Colonic mucosa (tissue), 4 donors: ENCODE results near the gene ADAMTSL3. TPM values are rescaled to one million over a fixed set of nuclear protein-coding genes. Genes with fewer than 3 reads are reported as not detected.

Source experiments
- DNase-seq: peaks from one replicate; pipeline ENCODE4 v3.0.0-alpha.2; 2020
- H3K27ac ChIP-seq: fragments of 200-600 bp; one replicate; pipeline ENCODE4 v1.8.0; 2021
- H3K27me3 ChIP-seq: fragments of 200-600 bp; one replicate; pipeline ENCODE4 v1.8.0; 2021
- H3K36me3 ChIP-seq: fragments of 200-600 bp; one replicate; pipeline ENCODE4 v1.8.0; 2021
- H3K4me1 ChIP-seq: fragments of 200-600 bp; one replicate; pipeline ENCODE4 v1.8.0; 2021; ENCODE audit warnings: mild to moderate bottlenecking
- H3K4me3 ChIP-seq: fragments of 200-600 bp; one replicate; pipeline ENCODE4 v1.8.0; 2021
- H3K9ac ChIP-seq, 2 donors: one replicate each; pipeline ENCODE4 v1.7.0; 2013; ENCODE audit warnings: control low read depth in 2 of 2, low read depth in 2 of 2, low read length in 2 of 2
- H3K9me3 ChIP-seq: fragments of 200-600 bp; one replicate; pipeline ENCODE4 v1.8.0; 2021
- intact Hi-C: fragments of 100-400 bp; cut with DNase I; formaldehyde crosslinking; loops from one replicate; pipeline ENCODE4 v1.14.1; 2022
- total RNA-seq, 2 donors: library from RNA; stranded (reverse); fragmentation: NEBNext Ultra II Directional in 1 of 2; extraction: Animal tissue kit (Norgen Biotek cat#: 25700) in 1 of 2; gene quantifications; one replicate each; pipeline ENCODE4 v1.2.1, GENCODE V29; 2021
- TF ChIP-seq, protein P1 (sequence below): fragments of 200-600 bp; IDR thresholded peaks from one replicate; pipeline ENCODE4 v1.8.0; 2022; ENCODE audit warnings: antibody characterized with exemption, mild to moderate bottlenecking
- donor health status: healthy.
- donor health status: DM: no; HTN: no; CAD: no.
- donor health status: DM: no; HTN: no; CAD: no.

ADAMTSL3 gene
- total RNA-seq, 2 donors from 2014 or later: 0.72 to 4.8 TPM

DNA sequence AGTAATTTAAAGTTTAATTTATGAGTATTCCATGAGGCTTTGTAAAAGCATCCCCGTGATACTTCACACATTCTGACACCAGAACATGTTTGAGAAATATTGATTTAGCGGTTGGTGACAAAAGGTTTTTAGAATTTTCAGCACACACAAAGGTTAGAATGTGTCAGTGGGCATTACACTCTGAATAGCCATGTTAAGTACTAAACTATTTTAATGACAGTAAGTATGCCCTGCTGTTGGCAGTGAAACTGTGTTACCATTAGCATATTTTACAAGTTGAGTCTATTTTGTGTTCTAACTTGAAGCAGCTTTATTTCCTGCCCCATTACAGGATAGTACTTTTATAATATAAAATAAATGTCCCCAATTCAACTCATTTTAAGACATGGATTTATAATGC is 66.5 kb downstream of the ADAMTSL3 start:
- intact Hi-C loops: no loop called here
- no peak for DNase-seq
- TF ChIP-seq, protein P1, sequence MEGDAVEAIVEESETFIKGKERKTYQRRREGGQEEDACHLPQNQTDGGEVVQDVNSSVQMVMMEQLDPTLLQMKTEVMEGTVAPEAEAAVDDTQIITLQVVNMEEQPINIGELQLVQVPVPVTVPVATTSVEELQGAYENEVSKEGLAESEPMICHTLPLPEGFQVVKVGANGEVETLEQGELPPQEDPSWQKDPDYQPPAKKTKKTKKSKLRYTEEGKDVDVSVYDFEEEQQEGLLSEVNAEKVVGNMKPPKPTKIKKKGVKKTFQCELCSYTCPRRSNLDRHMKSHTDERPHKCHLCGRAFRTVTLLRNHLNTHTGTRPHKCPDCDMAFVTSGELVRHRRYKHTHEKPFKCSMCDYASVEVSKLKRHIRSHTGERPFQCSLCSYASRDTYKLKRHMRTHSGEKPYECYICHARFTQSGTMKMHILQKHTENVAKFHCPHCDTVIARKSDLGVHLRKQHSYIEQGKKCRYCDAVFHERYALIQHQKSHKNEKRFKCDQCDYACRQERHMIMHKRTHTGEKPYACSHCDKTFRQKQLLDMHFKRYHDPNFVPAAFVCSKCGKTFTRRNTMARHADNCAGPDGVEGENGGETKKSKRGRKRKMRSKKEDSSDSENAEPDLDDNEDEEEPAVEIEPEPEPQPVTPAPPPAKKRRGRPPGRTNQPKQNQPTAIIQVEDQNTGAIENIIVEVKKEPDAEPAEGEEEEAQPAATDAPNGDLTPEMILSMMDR: no peak
- Histone ChIP-seq H3K4me1 (no peaks in the 10 kb centered on the region), H3K4me3 (no peak overlapping the region), H3K9me3 (no peaks in the 10 kb centered on the region), H3K36me3 (no peaks in the 10 kb centered on the region), H3K27ac (no peak overlapping the region), H3K27me3 (no peaks in the 10 kb centered on the region), H3K9ac (no peak overlapping the region)

GRCh38 chr15:83721031-83721430 is 67.1 kb downstream of the ADAMTSL3 start:
- TF ChIP-seq, protein P1: no peak
- intact Hi-C loops: no loop called here

DNA sequence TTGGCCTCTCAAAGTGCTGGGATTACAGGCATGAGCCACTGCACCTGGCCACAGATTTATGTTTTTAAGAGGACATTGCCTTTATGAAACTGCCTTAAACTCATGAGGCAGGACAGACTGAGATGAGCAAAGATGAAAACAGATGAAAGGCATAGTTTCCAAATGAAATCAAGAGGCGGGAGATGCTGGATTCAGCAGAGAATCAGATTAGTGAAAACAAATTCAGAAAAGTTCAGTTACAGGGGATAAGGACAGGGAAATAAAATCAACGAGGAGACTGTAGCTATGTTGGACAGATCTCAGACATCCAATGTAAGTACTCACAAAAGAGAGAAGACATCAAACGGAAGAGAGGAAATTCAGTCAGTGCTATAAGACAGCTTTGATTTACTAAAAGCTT is 68.1 kb downstream of the ADAMTSL3 start:
- intact Hi-C loops: no loop called here
- no peak overlapping the region for H3K9ac ChIP-seq
- no peaks in the 10 kb centered on the region for H3K27me3 ChIP-seq
- no peak overlapping the region for H3K27ac ChIP-seq
- TF ChIP-seq, protein P1: no peak
- H3K36me3 ChIP-seq: no peaks in the 10 kb centered on the region
- no peak for DNase-seq
- H3K4me1 ChIP-seq: no peaks in the 10 kb centered on the region
- no peak overlapping the region for H3K4me3 ChIP-seq
- no peaks in the 10 kb centered on the region for H3K9me3 ChIP-seq

More at GRCh38 chr15:83721031-83721430, 67.1 kb downstream of the ADAMTSL3 start:
- Histone ChIP-seq H3K9ac (no peak overlapping the region), H3K27me3 (no peaks in the 10 kb centered on the region), H3K4me3 (no peak overlapping the region), H3K9me3 (no peaks in the 10 kb centered on the region), H3K36me3 (no peaks in the 10 kb centered on the region), H3K27ac (no peak overlapping the region), H3K4me1 (no peaks in the 10 kb centered on the region)
- no peak for DNase-seq

- H3K4me1 ChIP-seq: no peaks in the 10 kb centered on the region
- H3K9me3 ChIP-seq: no peaks in the 10 kb centered on the region
- H3K9ac ChIP-seq: no peak overlapping the region
- no peaks in the 10 kb centered on the region for H3K36me3 ChIP-seq
- intact Hi-C loops: no loop called here
- no peak for DNase-seq
- H3K4me3 ChIP-seq: no peak overlapping the region
- TF ChIP-seq, protein P1: no peak
- H3K27ac ChIP-seq: no peak overlapping the region
- no peaks in the 10 kb centered on the region for H3K27me3 ChIP-seq
Measured at GRCh38 chr15:83723216-83723615, 69.3 kb downstream of the ADAMTSL3 start.

GRCh38 chr15:83732196-83732595 is 78.3 kb downstream of the ADAMTSL3 start:
- Histone ChIP-seq H3K27me3 (no peaks in the 10 kb centered on the region), H3K27ac (no peak overlapping the region), H3K4me3 (no peak overlapping the region), H3K9ac (no peak overlapping the region), H3K36me3 (no peaks in the 10 kb centered on the region), H3K4me1 (no peaks in the 10 kb centered on the region), H3K9me3 (no peaks in the 10 kb centered on the region)
- no peak for DNase-seq
- intact Hi-C loops: no loop called here
- TF ChIP-seq, protein P1: no peak

DNA sequence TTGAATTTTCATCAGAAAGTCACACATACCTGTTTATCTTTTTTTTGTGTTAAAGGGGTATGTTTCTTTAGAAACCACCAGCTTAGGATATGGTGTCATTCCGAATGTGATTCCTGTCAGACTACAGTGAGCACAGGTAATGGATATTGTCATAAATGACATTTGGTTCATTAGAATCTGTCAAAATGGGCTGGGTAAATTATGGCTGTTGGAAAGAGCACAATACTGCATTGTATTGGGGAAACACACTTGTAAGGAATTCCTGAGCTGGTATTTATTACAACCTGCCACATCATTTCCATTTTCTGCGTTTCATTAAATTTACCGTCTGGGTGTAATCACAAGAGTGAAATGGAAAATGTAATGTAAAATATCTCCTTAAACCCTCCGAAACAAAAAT is 78.8 kb downstream of the ADAMTSL3 start:
- Histone ChIP-seq H3K27ac (no peak overlapping the region), H3K4me3 (no peak overlapping the region), H3K36me3 (no peaks in the 10 kb centered on the region), H3K4me1 (no peaks in the 10 kb centered on the region), H3K27me3 (no peaks in the 10 kb centered on the region), H3K9ac (no peak overlapping the region), H3K9me3 (no peaks in the 10 kb centered on the region)
- TF ChIP-seq, protein P1: no peak
- intact Hi-C loops: no loop called here
- DNase-seq: no peak
